Esophagus muscularis mucosa (tissue), 4 donors: ENCODE measurements around the gene AFF4. TPM values are rescaled to one million over a fixed set of nuclear protein-coding genes. Genes with fewer than 3 reads are reported as not detected.

Experiments
- DNase-seq: peaks from one replicate; pipeline ENCODE4 v3.0.0-alpha.2; 2017; ENCODE audit errors: extremely low spot score
- H3K27ac ChIP-seq, 4 donors: fragments of 200-600 bp; sonication (generic); replicated peaks in 1 of 4; 1 replicate in 3 of 4; 2 replicates in 1 of 4; pipeline ENCODE4 v1.5.1; 2016 to 2019; ENCODE audit warnings: mild to moderate bottlenecking in 1 of 4
- H3K27me3 ChIP-seq, 4 donors: fragments of 200-600 bp; sonication (generic); one replicate each; pipeline versions ENCODE4 v1.5.1 to v1.6.0; 2016 to 2019
- H3K36me3 ChIP-seq, 4 donors: fragments of 200-600 bp; sonication (generic); one replicate each; pipeline ENCODE4 v1.5.1; 2016 to 2019
- H3K4me1 ChIP-seq, 4 donors: fragments of 200-600 bp; sonication (generic); one replicate each; pipeline ENCODE4 v1.5.1; 2016 to 2019
- H3K4me3 ChIP-seq, 4 donors: fragments of 200-600 bp; sonication (generic); 1 replicate in 2 of 4; 2 replicates in 2 of 4; pipeline ENCODE4 v1.5.1; 2016 to 2019; ENCODE audit warnings: mild to moderate bottlenecking in 4 of 4, moderate library complexity in 1 of 4
- H3K9me3 ChIP-seq, 4 donors: fragments of 200-600 bp; sonication (generic); 1 replicate in 3 of 4; 2 replicates in 1 of 4; pipeline ENCODE4 v1.5.1; 2016 to 2019
- EP300 ChIP-seq: sonication (generic); formaldehyde crosslinking; IDR thresholded peaks from one replicate; pipeline ENCODE4 v1.6.1; 2017; ENCODE audit warnings: antibody characterized with exemption
- POLR2A ChIP-seq: fragments of 450-650 bp; IDR thresholded peaks from one replicate; pipeline ENCODE4 v1.6.1; 2017; ENCODE audit warnings: antibody characterized with exemption, moderate library complexity, mild to moderate bottlenecking, low read depth
- POLR2AphosphoS5 ChIP-seq, 2 donors: sonication (generic); formaldehyde crosslinking; IDR thresholded peaks; one replicate each; pipeline ENCODE4 v1.6.1; 2017; ENCODE audit warnings: antibody characterized with exemption in 2 of 2
- WGBS: methylation state at CpG from one replicate; pipeline ENCODE4 v1.1.5; 2018; 5-methylcytosine and 5-hydroxymethylcytosine counted together
- intact Hi-C: fragments of 100-400 bp; cut with DNase I; formaldehyde crosslinking; loops from one replicate; pipeline ENCODE4 v1.15.1; 2023
- total RNA-seq, 4 donors: library from RNA; depleted of rRNA; stranded (reverse); fragments of >200 nt; gene quantifications; one replicate each; pipeline versions ENCODE4 v1.1.0 to v1.2.1, GENCODE V29; 2016
- TF ChIP-seq, protein P1 (sequence below), 3 experiments: fragments of 200-600 bp in 2 of 3; fragments of 450-650 bp in 1 of 3; sonication (generic) in 2 of 3; IDR thresholded peaks; one replicate each; pipeline ENCODE4 v1.5.1; 2017 to 2019; ENCODE audit warnings: antibody characterized with exemption in 3 of 3, mild to moderate bottlenecking in 2 of 3, moderate library complexity in 1 of 3

AFF4 gene
- total RNA-seq, 4 donors from 2014 or later = 56.1 to 74.1 (median 63.0) TPM

DNA sequence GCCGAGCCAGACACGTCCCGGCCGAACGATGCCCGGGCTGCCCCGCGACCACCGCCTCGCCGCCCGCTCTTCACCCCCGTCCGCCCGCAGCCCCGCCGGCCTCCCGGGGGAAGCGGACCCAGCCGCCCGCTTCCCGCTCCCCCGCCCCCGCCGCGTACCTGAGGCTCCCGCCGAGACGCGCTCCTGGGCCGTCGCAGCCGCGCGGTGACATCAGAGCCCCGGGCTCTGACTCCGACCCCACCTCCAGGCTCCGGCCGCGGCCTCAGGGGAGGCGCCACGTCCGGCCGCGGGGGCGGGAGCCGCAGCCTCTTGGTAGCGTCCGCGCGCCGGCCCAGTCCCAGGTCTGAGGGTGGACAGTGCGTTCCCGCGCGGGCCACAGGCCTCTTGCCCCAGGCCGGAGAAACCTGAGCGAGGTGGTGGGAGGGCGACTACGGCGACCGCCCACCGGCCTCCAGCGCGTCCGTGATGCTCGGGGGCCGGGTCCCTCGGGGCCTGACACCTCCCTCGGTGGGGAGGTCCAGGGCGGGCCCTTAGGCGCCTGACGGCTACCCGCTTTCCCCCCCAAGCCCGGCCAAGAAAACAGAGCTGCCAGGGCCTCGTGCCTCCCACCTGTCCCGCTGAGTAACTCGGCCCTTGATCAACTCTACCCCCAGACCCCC is 132.9 kb downstream of the AFF4 start, which contains the start of gene SHROOM1:
SHROOM1 (minus strand) TSS at position 212 of the 659 bp plus-strand sequence. CDS start 4,507 bp downstream, outside the sequence.
- H3K4me1 ChIP-seq = peaks cover 9 to 44% (median 32%) of the 10 kb centered on the region in 4 donors
- intact Hi-C loops = loop anchor here (5.0 kb wide), 2 partner anchors 37 to 52 kb away; partner anchors contain the start of genes GDF9 and UQCRQ
- DNase-seq = no peak
- WGBS = 47% methylated on average over 3 of the region's 78 CpGs
- peaks cover 0 to 3% (median 1%) of the 10 kb centered on the region in 4 donors for H3K36me3 ChIP-seq
- peaks cover 0 to 9% (median 0%) of the 10 kb centered on the region in 4 donors for H3K27me3 ChIP-seq
- H3K4me3 ChIP-seq = peak within 1 kb of the TSS; percentile 76 to 87 (median 82)
- no peaks in the 10 kb centered on the region for H3K9me3 ChIP-seq
- H3K27ac ChIP-seq = peak within 1 kb of the TSS; percentile 79 to 90 (median 86)
- TF ChIP-seq EP300 (no peak), POLR2AphosphoS5 (IDR thresholded peaks at IDR 0.05) (peak; percentile 54 to 60)

DNA sequence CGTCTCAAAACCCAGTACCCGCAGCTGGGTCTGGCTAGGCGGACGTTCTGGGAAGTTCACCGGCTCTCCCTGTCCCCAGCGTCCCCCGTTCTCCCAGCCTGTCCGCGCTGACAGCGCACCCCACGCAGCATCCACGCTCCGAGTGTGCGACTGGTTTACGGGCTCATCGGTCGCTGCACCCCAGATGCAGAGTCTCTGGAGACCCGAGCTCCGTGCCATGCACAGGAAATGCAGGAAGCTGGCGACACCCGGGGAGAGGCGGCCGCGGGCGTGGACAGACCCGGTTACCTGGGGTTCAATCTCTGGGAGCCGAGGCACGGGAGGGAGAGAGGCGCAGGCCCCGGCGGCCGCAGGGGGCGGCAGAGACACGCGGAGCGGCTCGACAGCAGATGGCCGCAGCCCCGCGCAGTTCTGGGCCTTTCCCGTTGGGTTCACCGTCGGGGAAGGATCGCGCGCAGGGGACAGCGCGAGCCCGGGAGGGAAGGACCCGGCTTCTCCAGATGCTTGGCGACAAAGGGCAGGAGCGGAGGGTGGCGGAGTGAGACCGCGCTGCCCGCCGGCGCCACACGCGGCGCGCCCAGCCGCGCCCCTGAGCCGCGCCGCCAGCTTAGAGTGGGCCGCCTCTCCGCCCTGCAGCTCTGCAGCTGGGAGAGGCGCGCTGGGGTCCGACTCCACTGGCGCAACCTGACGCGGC is 133.5 kb downstream of the AFF4 start:
- peak overlapping the region; percentile 79 to 90 (median 86) for H3K27ac ChIP-seq

DNA sequence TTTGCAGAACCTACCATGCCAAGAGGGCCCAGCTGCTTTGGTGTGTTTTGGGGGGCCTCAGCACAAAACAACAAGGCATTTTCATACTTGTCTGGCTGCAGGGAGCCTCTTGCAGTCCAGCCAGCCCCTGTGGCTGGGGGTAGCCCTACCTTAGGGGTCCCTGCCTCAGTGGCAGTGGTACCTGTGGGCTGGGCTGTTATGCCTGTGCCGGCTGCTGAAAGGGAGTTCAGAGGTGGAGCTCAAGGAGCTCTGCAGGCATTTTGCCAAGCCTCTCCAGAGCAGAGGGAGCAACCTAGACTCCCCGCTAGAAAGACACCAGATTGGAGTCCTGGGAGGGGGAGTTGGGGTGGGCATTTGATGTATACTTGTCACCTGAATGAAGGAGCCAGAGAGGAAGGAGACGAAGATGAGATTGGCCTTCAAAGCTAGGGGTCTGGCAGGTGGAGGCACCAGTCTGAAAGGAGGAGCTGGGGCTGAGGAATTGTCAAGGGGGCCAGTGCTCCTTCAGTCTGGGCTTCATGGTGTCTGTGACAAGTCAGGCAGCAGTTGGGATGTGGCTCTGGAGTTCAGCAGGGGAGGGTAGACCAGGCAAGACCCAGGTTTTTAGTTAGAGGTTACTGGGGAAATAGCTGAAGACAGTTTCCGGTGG is 134.5 kb downstream of the AFF4 start:
- Histone ChIP-seq H3K27ac (no peak overlapping the region), H3K36me3 (peaks cover 0 to 16% (median 13%) of the 10 kb centered on the region in 4 donors), H3K9me3 (no peaks in the 10 kb centered on the region), H3K4me1 (peaks cover 9 to 49% (median 34%) of the 10 kb centered on the region in 4 donors), H3K27me3 (peaks cover 0 to 15% (median 0%) of the 10 kb centered on the region in 4 donors), H3K4me3 (peak overlapping the region; percentile 76 to 87 (median 82))
- intact Hi-C loops = loop anchor here (10.0 kb wide), 2 partner anchors 324 to 444 kb away; no protein-coding TSS in a partner anchor
- 78% methylated on average over 4 of the region's 4 CpGs for WGBS
- TF ChIP-seq POLR2A (no peak), POLR2AphosphoS5 (IDR thresholded peaks at IDR 0.05) (no peak)
- TF ChIP-seq, protein P1, sequence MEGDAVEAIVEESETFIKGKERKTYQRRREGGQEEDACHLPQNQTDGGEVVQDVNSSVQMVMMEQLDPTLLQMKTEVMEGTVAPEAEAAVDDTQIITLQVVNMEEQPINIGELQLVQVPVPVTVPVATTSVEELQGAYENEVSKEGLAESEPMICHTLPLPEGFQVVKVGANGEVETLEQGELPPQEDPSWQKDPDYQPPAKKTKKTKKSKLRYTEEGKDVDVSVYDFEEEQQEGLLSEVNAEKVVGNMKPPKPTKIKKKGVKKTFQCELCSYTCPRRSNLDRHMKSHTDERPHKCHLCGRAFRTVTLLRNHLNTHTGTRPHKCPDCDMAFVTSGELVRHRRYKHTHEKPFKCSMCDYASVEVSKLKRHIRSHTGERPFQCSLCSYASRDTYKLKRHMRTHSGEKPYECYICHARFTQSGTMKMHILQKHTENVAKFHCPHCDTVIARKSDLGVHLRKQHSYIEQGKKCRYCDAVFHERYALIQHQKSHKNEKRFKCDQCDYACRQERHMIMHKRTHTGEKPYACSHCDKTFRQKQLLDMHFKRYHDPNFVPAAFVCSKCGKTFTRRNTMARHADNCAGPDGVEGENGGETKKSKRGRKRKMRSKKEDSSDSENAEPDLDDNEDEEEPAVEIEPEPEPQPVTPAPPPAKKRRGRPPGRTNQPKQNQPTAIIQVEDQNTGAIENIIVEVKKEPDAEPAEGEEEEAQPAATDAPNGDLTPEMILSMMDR (IDR thresholded peaks at IDR 0.05) = no peak
- DNase-seq = no peak

More for the DNA sequence above, 133.5 kb downstream of the AFF4 start:
- intact Hi-C loops = loop anchor here (5.0 to 10.0 kb wide), 4 partner anchors 37 to 445 kb away; partner anchors contain the start of genes GDF9 and UQCRQ
- Histone ChIP-seq H3K4me3 (peak overlapping the region; percentile 76 to 87 (median 82)), H3K4me1 (peaks cover 9 to 49% (median 34%) of the 10 kb centered on the region in 4 donors), H3K36me3 (peaks cover 0 to 8% (median 6%) of the 10 kb centered on the region in 4 donors), H3K9me3 (no peaks in the 10 kb centered on the region), H3K27me3 (peaks cover 0 to 15% (median 0%) of the 10 kb centered on the region in 4 donors)
- 2% methylated on average over 32 of the region's 75 CpGs for WGBS
- DNase-seq = no peak
- TF ChIP-seq POLR2AphosphoS5 (IDR thresholded peaks at IDR 0.05) (peak; percentile 41), POLR2A (no peak)
- TF ChIP-seq, protein P1 (IDR thresholded peaks at IDR 0.05) = peak; percentile 70 to 99 (median 85)

DNA sequence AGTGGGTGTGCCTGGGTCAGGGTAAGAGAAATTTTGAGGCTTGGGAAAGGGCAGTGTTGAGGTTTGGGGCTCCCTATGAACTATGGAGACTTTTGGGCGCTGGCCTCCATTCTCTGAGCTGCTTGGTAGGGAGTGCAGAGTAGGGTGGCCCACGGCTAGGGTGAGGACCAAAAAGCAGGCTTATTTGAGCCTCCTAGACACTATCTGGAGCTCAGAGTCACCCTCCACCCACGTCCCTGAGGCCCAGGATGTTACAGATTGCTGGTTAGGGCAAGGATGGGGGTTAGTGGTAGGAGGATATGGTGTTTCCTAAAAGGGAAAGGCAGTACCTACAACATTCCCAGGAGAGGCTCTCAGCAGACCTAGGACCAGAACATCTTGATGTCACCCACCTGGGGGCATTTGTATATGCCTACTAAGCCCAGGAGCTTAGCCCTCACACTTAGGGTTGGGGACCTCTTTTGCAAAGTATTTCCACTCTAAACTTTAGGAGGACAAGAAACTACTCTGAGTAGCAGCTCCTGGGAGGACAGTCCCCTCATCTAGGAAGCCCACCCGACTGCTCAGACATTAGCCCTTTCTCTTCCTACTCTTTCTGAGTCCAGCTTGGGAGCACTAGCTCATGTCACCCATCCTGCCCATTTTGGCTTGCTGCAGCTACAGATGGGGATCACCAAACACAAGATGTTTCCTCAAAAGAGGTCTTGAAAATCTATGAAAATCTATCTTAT is 135.3 kb downstream of the AFF4 start:
- Histone ChIP-seq H3K9me3 (no peaks in the 10 kb centered on the region), H3K4me1 (peaks cover 9 to 55% (median 42%) of the 10 kb centered on the region in 4 donors), H3K36me3 (peaks cover 0 to 20% (median 13%) of the 10 kb centered on the region in 4 donors), H3K4me3 (no peak overlapping the region), H3K27me3 (peaks cover 0 to 15% (median 0%) of the 10 kb centered on the region in 4 donors), H3K27ac (no peak overlapping the region)
- intact Hi-C loops = loop anchor here (10.0 kb wide), 2 partner anchors 323 to 443 kb away; no protein-coding TSS in a partner anchor
- no peak for DNase-seq
- 88% methylated on average over 4 of the region's 4 CpGs for WGBS
- TF ChIP-seq POLR2A = no peak
- TF ChIP-seq, protein P1 (IDR thresholded peaks at IDR 0.05) = no peak
- TF ChIP-seq EP300 = no peak
- no peak for TF ChIP-seq POLR2AphosphoS5 (IDR thresholded peaks at IDR 0.05)
